Measurements from ENCODE around the gene FPGS.

- no peak for TF ChIP-seq CTCF (conservative IDR thresholded peaks at IDR 0.05; ENCODE audit: low read length)
- TF ChIP-seq EZH2phosphoT487 (IDR thresholded peaks at IDR 0.05; ENCODE audit: borderline replicate concordance, low read depth, low read length), result no peak
These were observed 50.9 kb downstream of the FPGS start for GRCh38 chr9:127853312-127854183.

Measured in OCI-LY7 (cell line).